Stimulated activated CD8-positive, alpha-beta memory T cell treated with anti-CD3 and anti-CD28 coated beads, Interleukin-12 subunit alpha, Interleukin-12 subunit beta, amount 100 ng/mL, for 4 hours (primary cell): Measurements from ENCODE around the gene FBXL20.
"Not testable (repeated sequence)": the region's sequence is repeated elsewhere in the genome, so short reads cannot be mapped to it uniquely, and the experiment has no call there.

Experiments
- DNase-seq: peaks from one replicate; pipeline ENCODE4 v3.0.0-alpha.2; 2020; ENCODE audit warnings: low read depth

FBXL20 gene

DNA sequence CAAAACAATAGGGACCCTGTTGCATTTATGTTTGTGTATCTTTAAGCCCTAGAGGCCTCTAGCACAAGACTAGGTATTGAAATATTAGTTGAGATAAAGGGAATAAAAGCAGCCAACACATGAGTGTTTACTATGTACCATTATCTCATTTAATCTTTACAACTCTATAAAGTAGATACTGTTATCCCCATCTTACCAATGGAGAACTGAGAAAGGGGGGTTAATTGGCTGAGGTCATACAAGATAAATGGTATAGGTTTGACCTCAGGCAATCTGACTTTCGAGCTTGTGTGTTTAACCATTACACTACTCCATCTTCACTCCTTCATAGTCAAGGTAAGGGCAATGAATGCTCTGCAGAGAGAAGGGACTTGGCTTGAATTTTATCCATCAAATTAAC, 149.4 kb downstream of the FBXL20 start:
- DNase-seq, result no peak

DNA sequence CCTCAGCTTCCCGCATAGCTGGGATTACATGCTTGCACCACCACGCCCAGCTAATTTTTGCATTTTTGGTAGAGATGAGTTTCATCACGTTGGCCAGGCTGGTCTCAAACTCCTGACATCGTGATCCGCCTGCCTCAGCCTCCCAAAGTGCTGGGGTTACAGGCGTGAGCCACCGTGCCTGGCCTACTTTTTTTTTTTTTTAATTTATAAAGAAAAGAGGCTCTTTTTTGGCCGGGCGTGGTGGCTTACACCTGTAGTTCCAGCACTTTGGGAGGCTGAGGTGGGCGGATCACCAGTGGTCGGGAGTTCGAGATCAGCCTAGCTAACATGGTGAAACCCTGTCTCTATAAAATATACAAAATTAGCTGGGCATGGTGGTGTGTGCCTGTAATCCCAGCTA, 151.3 kb downstream of the FBXL20 start:
- not testable (repeated sequence) for DNase-seq

DNA sequence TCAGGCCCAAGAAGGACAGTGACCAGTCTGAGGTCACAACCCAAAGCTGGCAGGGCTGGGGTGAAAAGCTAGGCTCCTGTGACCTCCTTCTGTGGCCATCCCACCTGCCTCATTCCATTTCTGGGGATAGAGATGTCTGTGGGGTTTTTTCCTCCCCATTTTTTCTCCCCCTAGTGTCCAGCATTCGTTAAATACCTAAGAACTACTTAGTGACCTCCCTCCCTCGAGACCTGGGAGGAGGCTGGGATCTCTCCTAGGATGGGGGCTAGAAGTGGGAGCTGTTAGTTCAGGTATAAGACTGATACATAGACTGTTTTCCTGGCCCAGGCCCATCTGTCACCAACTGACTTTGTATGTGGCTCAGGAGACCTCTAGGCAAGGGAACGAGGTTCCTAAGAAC, 155.2 kb downstream of the FBXL20 start:
- no peak for DNase-seq

DNA sequence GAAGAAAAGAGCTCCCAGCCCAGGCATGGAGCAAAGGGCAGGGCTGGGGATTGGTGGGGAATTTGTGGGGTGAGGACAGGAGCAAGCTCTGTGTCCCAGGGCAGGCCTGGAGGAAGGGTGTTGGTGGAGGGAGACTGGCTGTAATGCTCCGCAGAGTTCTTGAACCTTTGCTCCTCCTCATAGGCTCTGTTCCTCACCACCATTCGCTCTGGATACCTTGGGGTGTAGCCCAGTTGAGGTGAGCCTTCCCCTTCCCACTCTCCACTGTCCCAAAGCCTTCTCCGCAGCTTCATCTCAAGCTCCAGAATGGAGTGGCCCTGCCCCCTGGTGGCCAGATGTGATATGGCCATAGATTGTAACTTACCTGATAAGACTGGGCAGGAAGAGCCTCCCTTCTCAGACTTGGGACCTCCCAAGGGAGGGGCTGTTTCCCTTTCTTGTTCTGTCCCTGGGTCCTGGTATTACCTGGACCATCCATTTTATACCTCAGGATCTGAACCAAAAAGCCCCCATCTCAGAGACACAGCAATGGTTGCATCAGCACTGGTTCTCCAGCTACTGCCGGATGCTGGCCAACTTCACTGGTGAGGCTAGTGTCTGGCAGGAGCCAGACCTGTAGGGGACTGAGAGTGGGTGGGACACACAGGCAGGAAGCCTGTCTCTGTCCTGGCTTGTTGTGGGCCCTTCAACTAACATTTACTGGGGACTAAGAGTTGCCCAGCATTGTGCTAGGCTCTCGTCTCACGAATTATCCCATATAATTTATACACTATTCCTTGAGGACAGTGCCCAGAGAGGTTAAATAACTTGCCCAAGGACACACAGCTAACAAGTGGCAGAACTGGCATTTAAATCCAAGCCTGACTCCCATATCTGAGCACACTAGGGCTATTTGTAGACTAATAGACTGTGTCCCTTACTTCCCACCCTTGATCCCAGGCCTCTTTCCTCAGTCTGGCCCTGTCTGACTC, 156.5 kb downstream of the FBXL20 start:
- DNase-seq, result peak; percentile 69

DNA sequence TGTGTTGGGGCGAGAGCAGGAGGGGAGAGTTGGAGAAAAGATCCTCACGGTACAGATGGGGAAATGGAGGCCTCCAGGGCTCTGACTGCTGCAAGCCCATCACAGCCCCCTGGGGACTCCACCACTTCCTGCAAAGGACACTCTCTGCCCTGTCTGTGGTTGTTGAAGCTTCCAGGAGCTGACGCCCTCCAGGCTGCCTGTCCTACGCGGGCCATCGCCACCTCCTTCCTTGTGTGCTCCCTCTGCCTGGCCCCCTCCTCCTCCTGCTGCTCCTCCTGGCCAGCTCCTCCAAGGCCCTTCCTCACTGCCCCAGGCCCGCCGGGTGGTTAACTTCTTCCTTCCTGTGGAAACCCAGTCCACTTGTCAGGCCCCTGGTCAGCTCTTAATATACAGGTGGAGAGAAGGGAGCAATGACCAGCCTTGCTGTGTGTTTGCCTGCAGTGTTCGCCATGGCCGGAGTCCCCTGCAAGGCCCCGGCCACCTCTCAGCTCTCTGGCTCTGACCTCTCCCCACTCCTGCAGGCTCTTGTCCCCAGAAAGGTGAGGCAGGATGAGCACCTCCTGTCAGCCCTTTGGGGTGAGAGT, 157.3 kb downstream of the FBXL20 start:
- DNase-seq, result no peak

DNA sequence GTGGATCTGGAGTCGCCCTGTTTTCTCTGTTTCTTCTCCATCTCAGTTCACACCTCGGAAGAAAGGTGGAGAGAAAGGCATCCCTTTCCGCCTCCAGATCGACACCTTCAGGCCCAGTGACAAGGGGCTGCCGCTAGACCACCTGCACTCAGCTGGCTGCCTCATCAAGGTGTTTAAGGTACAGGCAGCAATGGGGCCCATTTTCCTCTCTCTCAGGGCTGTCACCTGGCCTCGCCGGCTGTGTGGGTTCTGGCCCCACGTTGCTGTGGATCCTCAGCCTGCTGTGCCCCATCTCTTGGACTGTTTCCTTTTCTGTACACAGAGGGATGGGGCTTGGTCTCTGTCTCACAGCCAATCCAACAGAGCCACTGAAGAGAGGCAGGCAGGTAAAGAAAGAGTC, 158.3 kb downstream of the FBXL20 start:
- DNase-seq, result no peak

DNA sequence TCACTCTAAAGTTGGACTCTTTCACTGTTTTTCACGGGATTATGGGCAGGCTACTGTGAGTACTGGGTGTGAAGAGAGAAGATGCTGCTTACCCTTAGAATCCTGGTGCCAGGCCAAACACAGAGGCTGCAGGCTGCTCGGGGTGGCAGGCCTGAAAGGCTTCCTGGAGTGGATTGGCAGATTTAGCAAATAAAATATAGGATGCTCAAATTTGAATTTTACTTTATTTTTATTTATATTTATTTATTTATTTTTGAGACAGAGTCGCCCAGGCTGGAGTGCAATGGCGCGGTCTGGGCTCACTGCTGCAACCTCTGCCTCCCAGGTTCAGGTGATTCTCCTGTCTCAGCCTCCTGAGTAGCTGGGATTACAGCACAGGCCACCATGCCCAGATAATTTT, 160.8 kb downstream of the FBXL20 start:
- DNase-seq, result no peak

DNA sequence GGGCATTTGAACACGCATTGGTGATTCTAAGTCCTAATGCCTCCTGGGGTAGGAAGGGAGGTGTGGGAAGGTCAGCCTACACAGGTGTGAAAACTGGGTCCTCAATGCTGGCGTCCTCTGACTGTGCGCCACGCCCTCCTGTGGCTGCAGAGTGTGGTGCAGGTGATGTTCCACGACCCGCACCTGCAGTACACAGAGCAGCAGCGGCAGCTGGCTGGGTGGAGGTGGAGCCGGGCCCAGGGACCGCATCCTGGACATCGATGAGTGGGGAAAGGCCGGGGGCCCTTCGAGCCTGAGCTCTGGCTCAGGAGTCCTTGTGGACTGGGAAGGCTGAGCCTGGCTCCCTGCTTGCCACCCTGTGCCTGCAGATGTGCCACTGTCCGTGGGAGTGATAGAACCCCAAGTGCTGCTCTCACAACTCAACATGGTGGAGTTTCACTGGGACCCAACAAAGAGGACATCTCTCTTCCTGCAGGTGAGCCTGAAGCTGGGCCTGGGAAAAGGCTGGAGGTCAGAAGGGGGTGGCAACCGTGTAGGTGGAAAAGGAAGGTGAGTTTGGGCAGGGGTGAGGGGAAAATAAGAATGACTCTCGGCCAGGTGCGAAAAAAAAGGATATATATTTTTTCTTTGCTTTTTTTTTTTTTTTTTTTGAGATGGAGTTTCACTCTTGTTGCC, 161.6 kb downstream of the FBXL20 start:
- no peak for DNase-seq

DNA sequence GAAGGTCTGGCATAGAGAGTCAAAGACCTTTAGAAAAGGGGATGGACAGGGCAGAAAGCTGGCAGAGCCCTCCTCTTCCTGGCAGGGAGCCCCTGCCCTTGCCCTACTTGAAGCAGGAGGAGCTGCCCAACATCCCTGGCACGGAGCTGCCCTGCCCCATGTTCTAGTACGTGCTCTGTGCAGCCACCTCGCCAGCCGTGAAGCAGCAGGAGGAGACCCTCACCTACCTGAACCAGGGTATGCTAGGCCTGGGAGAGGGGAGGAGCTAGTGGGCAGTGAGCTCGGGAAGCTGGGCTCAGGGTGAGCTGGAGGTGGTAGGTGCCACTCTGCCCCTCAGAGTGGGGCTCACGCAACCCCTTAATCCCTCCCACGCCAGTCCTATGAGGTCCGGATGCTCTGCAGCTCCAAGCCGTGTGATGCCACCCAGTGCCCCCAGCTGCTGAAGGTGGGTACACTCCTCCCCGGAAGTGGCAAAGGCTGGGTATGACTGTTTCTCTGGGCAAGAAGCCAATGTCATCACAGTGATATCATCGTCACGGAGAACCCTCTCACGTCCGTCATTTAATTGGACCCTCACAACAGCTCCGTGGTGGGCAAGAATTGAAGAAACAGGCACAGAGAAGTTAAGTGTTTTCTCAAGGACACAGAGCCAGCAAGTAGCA, 163.0 kb downstream of the FBXL20 start:
- peak; percentile 56 for DNase-seq

DNA sequence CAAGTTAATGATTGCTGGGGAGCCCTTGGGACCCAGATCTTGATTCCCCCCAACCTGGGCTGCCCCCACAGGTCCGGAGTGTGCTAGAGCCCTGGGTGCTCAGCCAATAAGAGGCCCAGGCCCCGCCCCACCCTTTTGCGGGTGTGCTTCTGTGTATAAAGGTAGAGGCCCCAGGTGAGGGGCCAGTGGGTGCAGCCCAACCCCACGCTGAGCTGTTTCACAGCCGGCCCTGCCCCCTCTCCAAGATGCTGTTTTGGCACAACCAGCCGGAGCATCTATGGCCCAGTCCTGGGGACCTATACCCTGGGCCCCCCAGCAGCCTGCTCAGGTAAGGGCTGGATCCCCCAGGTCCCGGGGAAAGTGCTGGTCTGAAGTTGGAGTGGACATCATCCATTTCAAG, 163.8 kb downstream of the FBXL20 start:
- DNase-seq, result no peak

DNA sequence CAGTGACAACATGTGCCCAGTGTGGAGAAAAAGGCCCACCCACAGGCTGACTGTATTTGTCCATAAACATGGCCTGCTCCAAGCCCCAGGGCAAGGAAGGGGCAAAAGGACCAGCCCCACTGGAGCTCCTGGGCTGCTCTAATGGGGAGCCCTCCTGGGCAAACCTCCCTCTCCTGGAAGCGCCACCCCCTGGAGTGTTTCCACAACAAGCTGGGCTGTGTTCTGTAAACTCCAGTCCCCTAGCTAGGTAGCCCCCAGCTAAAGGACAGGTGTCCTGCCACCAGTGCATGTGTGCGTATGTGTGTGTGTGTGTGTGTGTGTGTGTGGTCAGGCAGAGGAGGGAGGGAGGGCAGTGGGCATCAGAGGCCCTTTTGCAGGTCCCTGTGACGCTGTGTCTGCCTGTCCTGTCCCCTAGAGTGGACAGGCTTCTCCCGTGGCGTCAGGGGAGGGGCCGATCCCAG, 164.4 kb downstream of the FBXL20 start:
- DNase-seq, result no peak

DNA sequence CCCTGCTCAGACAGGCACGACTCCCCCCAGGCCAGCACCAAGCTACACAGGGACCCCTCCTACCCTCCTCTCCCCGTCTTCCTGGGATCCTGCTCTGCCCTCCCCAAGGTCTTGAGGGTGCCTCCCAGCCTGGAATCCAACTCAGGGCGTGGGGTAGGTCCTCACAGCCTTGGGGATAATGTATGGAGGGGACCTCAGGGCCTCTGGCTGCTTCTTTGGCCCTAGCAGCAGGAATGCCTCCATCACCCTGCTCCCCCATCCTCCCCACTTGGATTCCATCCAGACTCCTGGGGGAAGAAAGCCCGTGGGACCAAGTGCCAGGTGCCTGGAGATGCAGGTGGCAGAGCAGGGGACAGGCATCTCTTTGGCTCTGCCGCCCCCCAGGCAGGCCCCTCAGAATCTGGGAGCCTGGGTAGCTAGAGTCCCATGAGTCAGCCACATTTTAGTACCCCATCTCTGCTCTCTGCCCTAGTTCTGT, 164.9 kb downstream of the FBXL20 start:
- no peak for DNase-seq

DNA sequence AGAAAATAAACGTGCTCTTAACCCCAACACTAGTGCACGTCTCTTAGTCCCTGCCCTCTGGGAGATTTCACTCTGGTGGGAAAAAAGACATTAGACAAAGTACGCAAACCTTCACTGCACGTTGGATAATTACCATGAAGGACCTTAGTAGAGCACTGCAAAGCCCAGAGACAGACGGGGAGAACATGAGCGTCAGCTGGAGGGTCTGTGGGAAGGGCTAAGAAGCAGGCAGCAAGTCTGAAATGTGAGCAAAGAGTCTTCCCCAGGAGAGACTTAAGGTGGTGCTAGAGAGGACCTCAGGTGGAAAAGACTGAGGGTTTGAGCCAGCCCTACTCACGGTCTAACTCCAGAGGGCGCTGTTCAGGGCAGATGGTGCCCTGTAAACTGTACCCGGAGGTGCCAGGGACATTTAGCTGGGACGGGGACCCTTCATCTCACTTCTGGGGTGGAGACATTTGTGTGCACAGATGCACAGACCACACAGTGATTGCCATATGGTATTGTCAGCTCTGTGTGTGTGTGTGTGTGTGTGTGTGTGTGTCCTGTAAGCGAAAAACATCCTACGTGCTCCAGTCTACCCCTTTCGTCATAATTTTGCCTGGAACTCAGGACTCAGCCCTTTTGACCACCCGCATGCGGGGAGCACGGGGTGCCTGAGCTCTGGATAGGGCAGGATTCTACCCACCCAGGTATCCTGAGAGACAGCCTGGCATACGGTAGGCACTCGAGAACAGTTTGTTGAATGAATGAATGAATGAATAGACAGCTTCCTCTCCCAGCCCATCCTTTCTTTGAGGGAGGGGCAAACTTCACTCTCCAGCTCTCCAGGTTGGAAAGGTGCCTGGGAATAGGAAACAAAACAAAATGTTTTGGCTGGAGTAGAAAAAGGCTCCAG, 165.6 kb downstream of the FBXL20 start:
- DNase-seq, result no peak

DNA sequence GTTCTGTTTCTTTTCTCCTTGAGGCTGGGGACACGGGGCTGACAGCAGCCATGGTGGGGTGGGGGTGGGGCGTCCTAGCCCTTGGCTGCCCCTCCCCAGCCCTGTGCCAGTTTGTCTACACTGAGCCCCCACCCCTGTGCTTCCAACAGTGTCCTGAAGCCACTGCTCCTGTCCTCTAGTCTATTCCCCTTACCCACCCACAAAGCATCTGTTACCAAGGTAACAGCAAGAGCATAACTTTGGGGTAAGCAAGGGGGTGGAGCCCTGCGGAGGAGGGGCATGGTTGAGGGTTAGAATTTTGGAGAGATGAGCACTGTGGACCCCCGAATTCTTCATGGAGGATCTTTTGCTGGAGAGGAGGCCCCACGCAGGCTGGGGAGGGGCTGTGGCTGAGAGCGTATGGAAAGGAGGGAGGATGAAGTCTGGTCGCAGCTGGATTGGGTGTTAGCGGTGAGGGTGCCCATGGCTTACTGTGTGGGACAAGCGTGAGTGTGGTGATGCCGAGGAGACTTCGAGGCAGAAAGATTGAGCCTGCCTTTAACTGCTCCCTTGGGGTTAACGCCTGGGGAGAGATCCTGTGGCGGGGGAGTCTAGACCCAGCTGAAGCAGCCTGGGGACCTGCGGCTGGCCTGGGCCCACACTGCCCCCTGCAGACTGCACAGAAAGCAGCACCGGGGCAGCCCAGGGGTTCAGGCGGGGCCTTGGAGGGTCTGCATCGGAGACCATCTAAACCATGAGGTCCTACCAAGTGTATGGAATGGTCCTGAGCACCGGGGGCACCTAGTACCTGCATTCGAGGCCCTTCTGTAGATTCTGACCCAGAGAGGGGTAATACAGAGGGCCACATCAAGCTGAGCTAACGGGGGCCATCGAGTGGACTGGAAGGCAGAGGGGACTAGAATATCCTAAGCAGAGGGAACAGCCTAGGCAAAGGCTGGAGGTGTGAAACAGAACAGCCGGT, 169.6 kb downstream of the FBXL20 start:
- peak; percentile 34 for DNase-seq

DNA sequence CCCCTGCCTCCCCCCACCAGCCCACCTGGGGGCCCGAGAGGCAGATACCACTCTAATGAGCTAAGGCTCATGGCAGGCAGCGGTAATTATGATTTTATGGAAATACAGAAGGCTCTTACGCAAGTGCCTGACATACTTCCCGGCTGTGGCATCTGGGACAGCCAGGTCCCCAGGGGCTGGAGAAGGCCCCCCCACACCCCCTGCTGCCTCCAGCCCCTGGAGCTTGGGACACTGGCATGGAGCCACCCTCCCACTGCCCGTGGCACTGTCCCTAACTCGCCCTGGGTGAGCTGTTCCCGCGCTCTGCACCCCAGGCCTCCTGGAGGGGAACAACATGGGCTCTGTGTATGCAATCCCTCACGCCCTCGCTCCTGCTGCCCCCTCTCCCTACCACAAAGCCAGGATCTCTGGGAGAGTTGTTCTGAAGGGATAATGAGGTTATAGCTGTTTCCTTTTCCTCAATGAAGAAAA, 170.3 kb downstream of the FBXL20 start:
- DNase-seq, result no peak

DNA sequence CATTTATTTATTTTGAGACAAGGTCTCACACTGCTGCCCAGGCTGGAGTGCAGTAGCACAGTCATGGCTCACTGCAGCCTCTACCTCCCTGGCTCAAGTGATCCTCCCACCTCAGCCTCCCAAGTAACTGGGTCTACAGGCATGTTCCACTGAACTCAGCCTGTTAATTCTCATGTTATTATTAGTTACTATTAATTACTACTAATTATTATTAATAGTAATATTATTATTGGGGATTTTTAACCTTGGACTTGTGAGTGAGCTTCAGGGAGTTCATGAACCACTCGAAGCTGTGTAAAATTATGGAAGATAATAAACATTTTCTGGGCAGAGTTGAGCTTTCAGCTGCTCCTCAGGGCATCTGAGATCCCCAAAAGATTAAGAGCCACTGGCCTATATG, 171.1 kb downstream of the FBXL20 start:
- no peak for DNase-seq

DNA sequence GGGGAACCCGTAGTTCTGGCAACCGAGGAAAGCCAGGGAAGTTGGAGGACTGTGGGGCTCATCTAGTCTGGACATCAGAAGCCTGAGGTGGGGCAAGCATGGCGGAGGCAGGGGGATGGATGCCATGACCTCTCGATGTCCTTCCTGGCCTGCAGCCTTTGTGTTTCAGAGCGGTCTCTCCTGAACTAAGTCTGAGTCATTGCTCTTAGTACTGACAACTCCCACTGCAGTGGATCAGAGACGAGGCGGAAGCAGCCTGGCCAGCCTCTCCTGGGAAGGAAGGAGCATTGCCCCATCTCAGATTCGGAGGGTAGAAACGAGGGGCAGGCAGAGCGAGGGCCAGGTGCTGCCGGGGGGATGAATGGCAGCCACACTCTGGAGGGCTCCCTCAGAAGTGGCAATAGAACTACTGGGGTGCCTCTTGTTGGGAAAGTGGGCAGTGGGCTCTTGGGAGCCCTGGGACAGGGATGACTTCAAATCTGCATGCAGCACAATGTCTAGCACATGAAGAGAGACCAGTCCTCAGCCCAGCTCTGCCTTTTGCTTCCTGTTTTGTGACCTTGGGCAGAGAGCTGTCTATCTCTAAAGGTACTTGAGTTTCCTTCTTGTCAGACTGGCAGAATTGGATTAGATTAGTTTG, 172.0 kb downstream of the FBXL20 start:
- no peak for DNase-seq

DNA sequence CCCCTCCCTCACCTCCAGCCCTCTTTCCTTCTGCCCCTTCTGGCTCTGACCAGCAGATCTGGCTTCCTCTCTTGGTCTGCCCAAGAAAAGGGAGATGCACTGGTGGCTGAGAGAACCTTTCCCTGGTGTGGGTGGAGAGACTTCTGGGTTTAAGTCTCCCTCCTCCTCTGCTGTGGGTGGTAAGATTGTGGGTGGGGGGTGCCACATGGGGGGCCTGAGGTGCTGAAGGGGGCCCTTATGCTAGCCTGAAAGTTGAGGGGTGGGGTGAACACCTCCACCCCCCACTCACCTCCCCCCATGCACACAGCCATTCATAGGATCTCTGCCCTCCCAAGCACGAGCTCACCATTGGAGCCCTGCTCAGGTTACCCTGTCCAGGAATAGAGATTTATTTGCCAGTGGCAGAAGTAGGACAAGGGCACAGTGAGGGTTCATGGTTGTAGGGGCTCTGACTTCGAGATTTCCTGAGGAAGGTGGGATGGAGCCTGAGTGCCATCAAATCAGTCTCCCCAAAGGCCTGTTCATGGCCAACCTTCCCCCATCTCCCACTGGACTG, 174.0 kb downstream of the FBXL20 start:
- DNase-seq, result no peak
